GM18499 (cell line): Measurements from ENCODE around the gene WFDC10B.
"Not testable (repeated sequence)": the region's sequence is repeated elsewhere in the genome, so short reads cannot be mapped to it uniquely, and the experiment has no call there.

Source experiments
- ATAC-seq: cut with Tn5 transposase; IDR thresholded peaks from one replicate; pipeline ENCODE4 v1.9.1; 2021; ENCODE audit warnings: moderate number of reproducible peaks; ENCODE audit not compliant: insufficient read depth, unreplicated experiment

The WFDC10B gene

DNA sequence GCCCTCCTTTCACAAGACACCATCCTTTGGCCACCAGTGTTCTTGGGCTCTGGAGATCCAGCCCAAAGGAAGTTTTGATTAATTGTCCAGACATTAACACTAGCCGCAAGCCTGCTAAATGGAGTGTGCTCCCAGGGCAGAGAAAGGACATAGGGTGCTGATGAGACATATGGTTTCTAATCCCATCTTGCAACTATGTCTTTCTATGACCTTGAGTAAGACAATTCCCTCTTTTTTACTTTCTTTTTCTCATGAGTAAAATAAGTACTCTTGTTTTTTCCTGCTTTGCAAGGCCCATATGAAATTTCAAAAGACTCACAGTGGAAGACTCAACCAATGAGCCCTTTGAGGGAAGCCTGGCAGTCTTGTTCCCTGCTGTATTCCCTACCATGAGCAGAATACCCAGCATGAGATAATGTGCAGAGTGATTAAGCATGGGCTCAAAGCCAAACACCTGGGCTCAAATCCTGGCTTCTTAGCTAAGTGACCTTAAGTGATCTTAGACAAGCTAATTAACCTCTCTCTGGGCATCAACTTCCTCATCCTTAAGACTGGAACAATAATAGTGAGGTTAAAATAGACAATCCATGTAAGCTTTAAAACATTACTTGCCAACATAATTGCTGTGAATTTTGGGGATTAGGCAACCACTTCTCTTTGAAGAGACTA, at the start of gene WFDC10B:
TSS of gene WFDC10B (minus strand) at position 51 of the 669 bp plus-strand sequence. CDS start 19,027 bp downstream, outside the sequence.
- no peak for ATAC-seq

DNA sequence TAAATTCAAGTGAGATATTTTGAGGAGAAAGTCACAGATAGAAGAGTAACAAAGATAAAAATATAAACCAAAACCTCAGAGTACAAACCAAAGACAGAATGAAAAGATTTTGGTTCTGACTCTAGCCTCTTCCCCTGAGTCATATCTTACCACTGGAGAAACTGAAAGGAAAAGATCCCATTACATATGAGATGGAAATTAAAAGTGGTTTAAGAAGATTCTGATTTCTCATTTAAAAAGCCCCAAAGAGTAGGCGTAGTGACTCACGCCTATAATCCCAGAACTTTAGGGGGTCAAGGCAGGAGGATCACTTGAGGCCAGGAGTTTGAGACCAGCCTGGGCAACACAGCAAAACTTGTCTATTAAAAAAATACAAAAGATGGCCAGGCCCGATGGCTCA, 47.9 kb upstream of the WFDC10B start:
- no peak for ATAC-seq

DNA sequence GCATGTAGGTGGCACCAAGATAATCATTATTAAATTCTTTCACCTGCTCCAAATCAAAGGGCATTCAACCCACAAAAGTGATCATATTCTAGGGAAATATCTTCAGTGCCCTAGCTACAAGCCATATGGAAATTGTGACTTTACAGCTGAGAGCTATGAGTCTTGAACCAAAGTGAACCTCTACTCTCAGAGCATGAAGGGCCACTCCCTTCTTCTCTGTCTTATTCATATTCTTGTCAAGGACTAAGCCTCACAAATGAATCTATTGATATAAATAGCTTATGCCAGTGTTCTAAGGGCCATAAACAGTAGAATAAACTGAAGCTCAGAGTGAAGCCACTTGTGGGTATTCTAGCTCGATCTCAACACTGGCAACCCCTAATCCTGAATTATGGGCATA, 46.9 kb upstream of the WFDC10B start:
- no peak for ATAC-seq

DNA sequence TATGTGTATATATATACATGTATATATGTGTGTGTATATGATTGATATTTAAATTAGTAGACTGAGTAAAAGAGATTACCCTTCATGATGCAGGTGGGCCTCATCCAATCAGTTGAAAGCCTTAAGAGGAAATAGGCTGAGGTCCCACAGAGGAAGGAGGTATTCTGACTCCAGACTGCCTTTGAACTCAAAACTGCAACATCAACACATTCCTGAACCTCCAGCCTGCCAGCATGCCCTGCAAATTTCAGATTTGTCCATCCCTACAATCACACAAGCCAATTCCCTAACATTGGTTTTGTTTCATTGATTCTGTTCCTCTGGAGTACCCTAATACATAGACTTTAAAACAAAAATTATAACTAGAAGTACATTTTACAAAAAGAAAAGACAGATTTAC, 40.2 kb upstream of the WFDC10B start:
- ATAC-seq: no peak

DNA sequence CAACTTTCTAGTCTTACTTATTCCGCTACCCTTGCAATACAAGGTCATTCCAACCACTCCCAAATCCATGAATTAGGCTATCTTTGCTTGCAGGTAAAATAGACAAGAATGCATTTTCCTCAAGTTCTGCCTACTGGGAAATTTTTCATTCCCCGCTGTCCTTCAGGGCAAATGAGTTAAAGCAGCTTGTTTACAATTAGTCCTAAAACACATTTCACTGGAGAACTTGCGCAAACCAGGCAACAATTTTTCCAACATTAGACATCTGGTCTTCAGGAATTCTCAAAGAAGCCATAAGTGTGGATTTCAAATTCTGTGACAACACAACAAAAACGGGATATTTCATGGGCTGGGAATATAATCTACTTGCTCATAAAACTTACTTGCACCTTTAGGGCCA, 37.8 kb upstream of the WFDC10B start:
- ATAC-seq: no peak

DNA sequence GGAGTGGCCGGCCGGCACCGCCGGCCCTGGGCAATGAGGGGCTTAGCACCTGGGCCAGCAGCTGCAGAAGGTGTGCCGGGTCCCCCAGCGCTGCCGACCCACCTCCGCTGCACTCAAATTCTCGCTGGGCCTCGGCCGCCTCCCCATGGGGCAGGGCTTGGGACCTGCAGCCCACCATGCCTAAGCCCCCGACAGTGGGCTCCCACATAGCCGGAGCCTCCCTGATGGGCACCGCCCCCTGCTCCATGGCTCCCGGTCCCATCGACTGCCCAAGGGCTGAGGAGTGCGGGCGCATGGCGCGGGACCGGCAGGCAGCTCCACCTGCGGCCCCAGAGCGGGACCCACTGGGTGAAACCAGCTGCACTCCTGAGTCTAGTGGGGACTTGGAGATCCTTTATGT, 31.2 kb upstream of the WFDC10B start:
- no peak for ATAC-seq

DNA sequence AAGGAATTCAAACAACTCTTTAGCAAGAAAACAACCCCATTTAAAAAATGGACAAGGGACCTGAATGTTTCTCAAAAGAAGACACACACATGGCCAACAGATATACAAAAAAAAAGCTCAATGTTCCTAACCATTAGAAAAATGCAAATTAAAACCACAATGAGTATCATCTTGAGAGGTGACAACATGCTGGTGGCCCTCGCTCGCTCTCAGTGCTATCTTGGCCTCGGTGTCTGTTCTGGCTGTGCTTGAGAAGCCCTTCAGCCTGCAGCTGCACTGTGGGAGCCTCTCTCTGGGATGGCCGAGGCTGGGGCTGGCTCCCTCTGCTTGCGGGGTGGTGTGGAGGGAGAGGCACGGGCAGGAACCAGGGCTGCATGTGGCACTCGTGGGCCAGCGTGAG, 30.7 kb upstream of the WFDC10B start:
- ATAC-seq: no peak

DNA sequence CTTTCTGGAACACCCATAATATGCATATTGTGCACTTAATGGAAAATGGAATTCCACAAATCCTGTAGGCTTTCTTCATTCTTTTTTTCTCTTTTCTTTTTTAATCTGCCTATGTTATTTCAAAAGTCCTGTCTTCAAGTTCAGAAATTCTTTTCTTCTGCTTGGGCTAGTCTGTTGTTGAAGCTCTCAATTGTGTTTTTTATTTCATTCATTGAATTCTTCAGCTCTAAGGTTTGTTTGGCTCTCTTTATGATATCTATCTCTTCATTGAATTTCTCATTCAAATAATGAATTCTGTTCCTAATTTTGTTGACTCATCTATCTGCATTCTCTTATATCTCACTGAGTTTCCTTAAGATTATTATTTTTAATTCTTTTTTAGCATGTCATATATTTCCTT, 27.4 kb upstream of the WFDC10B start:
- no peak for ATAC-seq

DNA sequence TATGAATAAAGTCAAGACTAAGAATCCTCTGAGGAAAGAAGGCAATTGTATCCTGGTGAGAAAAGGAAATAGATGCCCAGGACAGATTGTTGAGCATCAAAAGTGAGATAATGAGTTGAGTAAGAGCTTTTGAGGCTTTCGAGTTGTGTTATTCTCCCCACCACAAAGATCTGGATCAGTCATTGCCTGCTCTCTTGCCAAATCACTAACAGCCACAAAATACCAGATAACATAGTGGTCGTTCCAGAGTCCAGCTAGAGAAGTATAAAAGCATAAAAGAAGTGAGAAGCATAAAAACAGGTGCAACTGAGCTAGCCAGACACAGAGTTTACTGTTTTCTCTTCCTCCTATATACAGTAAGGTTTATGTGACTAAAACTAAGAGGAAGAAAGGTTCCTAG, 22.2 kb upstream of the WFDC10B start:
- ATAC-seq: no peak

DNA sequence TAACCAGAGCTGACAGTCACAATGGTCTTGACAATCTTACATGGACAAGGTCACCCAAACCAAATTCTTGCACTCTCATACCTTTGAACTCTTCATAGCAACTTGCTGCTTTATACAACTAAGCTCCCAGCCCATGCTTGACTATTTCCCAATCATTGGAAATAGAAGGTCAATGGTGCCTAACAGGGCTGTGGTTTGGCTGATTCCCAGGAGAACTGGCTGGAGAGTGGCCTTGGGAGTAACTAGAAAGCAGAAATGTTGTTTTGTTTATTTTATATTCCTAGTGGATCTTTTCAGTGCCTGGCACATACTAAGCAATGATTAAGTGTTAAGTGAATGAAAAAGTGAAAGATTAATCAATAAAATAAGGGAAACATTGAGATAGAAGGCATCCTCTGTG, 20.3 kb upstream of the WFDC10B start:
- ATAC-seq: no peak

DNA sequence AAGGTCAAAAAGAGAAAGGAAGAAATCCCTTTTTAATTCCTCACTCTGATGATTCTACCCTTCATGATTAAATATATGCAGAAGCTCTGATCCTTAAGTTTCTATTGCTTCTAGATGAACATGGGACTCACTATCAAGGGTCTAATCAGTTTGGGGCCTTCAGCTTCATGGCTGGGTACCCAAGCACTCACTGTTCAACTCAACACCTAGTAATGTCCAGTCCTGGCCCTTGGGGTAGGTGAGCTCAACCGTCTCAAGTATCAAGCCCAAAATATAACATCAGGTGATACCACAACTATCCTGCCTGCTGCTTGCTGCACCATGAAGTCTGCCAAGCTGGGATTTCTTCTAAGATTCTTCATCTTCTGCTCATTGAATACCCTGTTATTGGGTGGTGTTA, 17.2 kb upstream of the WFDC10B start, which contains the start of gene SPINT4:
TSS of gene SPINT4 (plus strand) at position 301 of the 400 bp plus-strand sequence. CDS start at position 322, 21 bp downstream.
- ATAC-seq: no peak

DNA sequence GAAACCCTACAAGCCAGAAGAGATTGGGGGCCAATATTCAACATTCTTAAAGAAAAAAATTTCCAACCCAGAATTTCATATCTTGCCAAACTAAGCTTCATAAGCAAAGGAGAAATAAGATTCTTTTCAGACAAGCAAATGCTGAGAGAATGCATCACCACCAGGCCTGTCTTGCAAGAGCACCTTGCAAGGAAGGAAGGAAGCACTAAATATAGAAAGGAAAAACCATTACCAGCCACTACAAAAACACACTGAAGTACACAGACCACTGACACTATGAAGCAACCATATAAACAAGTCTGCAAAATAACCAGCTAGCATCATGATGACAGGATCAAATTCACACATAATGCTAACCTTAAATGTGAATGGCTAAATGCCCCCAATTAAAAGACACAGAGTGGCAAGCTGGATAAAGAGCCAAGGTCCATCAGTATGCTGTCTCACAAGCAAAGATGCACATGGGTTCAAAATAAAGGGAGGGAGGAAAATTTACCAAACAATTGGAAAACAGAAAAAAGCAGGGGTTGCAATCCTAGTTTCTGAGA, 11.4 kb upstream of the WFDC10B start:
- ATAC-seq: not testable (repeated sequence)

DNA sequence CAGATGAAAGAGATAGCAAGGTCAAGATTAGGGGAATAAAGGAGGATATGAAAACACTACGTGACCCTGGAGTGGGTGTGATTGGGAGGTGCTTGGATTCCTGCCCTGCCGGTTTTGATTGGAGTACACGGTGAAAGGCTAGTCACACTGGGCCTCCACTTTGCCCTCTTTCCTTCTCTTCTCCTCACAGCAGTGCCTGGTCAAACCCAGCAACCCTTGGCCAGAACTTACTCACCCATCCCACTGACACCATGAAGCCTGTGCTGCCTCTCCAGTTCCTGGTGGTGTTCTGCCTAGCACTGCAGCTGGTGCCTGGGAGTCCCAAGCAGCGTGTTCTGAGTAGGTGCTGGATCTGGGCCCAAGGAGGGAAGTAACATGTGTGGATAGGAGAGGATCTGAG, 2.9 kb downstream of the WFDC10B start, which contains the start of gene WFDC13:
TSS of gene WFDC13 (plus strand) at position 166 of the 400 bp plus-strand sequence. CDS start at position 252, 86 bp downstream.
- ATAC-seq: no peak

DNA sequence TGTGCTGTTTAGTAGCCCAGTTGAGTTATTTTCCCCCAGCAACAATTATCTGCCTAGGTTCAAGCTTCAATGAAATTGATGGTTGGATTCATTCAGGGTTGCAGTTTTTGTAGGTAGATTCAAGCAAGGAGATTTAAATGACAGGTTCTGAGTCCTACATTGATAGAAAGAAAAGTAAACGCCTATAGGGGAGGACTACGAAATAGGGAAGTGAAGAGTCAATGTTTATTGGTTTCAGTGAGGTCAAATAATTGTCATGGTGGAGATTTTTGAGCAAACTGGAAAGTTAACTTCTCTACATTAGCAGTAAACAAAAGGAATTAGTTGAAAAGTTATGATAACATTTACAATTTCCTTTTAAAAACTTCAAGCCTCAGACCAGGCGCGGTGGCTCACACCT, 3.7 kb downstream of the WFDC10B start:
- no peak for ATAC-seq

DNA sequence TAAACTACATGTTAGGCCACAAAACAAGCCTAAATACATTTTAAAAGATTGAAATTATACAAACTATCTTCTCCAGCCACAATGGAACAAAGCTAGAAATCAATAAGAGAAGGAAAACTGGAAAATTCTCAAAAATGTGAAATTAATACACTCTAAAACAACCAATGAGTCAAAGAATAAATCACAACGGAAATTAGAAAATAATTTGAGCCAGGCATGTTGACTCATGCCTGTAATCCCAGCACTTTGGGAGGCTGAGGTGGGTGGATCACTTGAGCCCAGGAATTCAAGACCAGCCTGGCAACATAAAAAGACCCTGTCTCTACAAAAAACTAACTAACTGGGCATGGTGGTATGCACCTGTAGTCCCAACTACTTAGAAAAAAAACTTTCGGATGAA, 9.3 kb downstream of the WFDC10B start:
- no peak for ATAC-seq

DNA sequence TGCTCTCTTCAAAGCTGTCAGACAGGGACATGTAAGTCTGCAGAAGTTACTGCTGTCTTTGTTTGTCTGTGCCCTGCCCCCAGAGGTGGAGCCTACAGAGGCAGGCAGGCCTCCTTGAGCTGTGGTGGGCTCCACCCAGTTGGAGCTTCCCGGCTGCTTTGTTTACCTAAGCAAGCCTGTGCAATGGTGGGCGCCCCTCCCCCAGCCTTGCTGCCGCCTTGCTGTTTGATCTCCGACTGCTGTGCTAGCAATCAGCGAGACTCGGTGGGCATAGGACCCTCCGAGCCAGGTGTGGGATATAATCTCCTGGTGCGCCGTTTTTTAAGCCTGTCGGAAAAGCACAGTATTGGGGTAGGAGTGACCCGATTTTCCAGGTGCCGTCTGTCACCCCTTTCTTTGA, 11.5 kb downstream of the WFDC10B start:
- ATAC-seq: not testable (repeated sequence)

DNA sequence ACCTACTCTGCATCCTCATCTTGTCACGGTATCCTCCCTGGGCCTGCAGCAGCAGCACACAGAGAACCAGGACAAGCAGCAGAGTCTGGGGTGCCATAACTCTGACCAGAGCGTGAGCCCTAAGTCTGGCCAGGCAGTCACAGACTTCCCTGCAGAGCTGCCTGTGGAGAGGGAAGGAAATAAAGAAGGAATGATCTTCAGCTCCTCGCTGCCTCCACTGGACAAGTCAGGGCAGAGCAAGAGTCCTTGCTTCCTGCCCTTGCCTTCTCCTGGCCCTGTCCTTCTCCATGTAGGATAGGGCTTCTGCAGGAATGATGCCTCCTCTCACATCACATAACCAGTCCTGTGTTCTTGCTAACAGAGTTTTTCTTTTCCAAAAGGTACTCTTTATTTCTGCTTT, 18.9 kb downstream of the WFDC10B start:
- ATAC-seq: no peak

DNA sequence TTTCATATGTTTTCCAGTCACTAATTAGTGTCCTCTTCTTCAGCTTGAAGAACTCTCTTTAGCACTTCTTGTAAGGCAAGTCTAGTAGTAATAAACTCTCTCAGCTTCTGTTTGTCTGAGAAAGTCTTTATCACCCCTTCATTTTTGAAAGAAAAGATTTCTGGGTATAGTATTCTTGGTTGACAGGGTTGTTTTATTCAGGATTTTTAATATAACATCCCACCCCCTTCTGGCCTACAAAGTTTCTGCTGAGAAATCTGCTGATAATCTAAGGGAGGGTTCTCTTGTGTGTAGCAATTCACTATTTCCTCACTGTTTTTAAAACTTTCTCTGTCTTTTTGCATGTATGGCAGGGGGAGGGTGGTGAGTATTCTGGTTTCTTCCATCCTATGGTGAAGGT, 25.2 kb downstream of the WFDC10B start:
- no peak for ATAC-seq

DNA sequence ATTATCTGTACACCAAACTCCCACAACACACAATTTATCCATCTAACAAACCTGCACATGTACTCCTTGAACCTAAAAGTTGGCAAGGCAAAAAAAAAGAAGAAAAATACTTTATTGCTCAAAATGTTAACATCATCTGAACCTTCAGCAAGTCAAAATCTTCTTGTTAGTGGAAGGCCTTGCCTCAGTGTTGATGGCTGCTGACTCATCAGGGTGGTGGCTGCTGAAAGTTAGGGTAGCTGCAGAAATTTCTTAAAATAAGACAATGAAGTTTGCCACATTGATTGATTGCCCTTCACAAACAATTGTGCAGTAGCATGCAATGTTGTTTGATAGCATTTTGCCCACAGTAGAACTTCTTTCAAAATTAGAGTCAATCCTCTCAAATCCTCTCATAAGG, 32.1 kb downstream of the WFDC10B start:
- ATAC-seq: no peak

DNA sequence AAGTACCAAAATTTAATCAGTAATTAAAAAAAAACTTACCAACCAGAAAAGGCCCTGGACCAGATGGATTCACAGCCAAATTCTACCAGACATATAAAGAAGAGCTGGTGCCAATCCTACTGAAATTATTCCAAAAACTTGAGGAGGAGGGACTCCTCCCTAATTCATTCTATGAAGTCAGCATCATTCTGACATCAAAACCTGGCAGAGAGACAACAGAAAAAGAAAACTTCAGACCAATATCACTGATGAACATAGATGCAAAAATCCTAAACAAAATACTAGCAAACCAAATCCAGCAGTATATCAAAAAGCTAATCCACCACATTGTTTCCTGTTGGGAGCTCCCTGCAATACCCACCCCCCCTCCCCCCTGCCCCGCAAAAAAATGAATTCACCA, 34.7 kb downstream of the WFDC10B start, which contains the start of gene WFDC11:
TSS of gene WFDC11 (minus strand) at position 101 of the 400 bp plus-strand sequence. CDS start 19,639 bp downstream, outside the sequence.
- no peak for ATAC-seq

DNA sequence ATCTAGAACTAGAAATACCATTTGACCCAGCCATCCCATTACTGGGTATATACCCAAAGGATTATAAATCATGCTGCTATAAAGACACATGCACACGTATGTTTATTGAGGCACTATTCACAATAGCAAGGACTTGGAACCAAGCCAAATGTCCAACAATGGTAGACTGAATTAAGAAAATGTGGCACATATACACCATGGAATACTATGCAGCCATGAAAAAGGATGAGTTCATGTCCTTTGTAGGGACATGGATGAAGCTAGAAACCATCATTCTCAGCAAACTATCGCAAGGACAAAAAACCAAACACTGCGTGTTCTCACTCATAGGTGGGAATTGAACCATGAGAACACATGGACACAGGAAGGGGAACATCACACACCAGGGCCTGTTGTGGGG, 47.8 kb downstream of the WFDC10B start:
- not testable (repeated sequence) for ATAC-seq

DNA sequence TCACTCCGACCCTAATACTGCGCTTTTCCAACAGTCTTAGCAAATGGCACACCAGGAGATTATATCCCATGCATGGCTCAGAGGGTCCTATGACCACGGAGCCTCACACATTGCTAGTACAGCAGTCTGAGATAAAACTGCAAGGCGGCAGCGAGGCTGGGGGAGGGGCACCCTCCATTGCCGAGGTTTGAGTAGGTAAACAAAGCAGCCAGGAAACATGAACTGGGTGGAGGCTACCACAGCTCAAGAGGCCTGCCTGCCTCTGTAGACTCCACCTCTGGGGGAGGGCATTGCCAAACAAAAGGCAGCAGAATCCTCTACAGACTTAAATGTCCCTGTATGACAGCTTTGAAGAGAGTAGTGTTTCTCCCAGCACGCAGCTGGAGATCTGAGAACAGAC, 53.1 kb downstream of the WFDC10B start:
- ATAC-seq: not testable (repeated sequence)
